Lung microvascular endothelial cell (primary cell): ENCODE data around the gene ABCC11. TPM values are rescaled to one million over a fixed set of nuclear protein-coding genes. Genes with fewer than 3 reads are reported as not detected.

ENCODE experiments used
- DNase-seq, 2 donors: peaks; one replicate each; pipeline versions ENCODE4 v3.0.0 to v3.0.0-alpha.2; 2010; ENCODE audit warnings: low read depth in 2 of 2
- total RNA-seq: library from RNA; depleted of rRNA; stranded (reverse); fragments of >200 nt; gene quantifications from 2 replicates; pipeline ENCODE4 v1.2.1, GENCODE V29; 2014

Gene ABCC11
- total RNA-seq, 1 donor from 2014 or later: under 0.01 TPM

- DNase-seq: no peak
These were observed 113.7 kb downstream of the ABCC11 start for GRCh38 chr16:48133455-48134211.

GRCh38 chr16:48132696-48133095 is 114.6 kb downstream of the ABCC11 start:
- DNase-seq: no peak

- DNase-seq: no peak
These were observed 116.0 kb downstream of the ABCC11 start for GRCh38 chr16:48131201-48131935.

GRCh38 chr16:48129926-48130325 is 117.4 kb downstream of the ABCC11 start:
- no peak for DNase-seq

GRCh38 chr16:48128769-48129168 is 118.6 kb downstream of the ABCC11 start:
- no peak for DNase-seq

- DNase-seq: peak; percentile 34 to 91
These were observed 120.3 kb downstream of the ABCC11 start for GRCh38 chr16:48126801-48127644.

GRCh38 chr16:48125888-48126287 is 121.5 kb downstream of the ABCC11 start:
- peak in 1 of 2 donors; percentile 13 for DNase-seq

- no peak for DNase-seq
These were observed 123.1 kb downstream of the ABCC11 start for GRCh38 chr16:48124266-48124665.

GRCh38 chr16:48123104-48123788 is 124.1 kb downstream of the ABCC11 start:
- DNase-seq: peak; percentile 23 to 94

GRCh38 chr16:48121276-48121675 is 126.1 kb downstream of the ABCC11 start:
- DNase-seq: no peak

GRCh38 chr16:48118841-48119240 is 128.5 kb downstream of the ABCC11 start:
- no peak for DNase-seq

- peak; percentile 23 to 50 for DNase-seq
These were observed 129.9 kb downstream of the ABCC11 start for GRCh38 chr16:48117217-48118105.

Other genes with a start within 250 kb of the ABCC11 start
- not detected in 2 replicates for gene ABCC12, start 91.5 kb downstream of the ABCC11 start, total RNA-seq
- gene LONP2, start 3.2 kb downstream of the ABCC11 start, total RNA-seq: 20.3 and 26.4 TPM in 2 replicates
- 21.6 and 33.1 TPM in 2 replicates for gene SIAH1, start 137.9 kb upstream of the ABCC11 start, total RNA-seq